ENCODE measurements around the gene TSEN54.

Gene TSEN54

DNA sequence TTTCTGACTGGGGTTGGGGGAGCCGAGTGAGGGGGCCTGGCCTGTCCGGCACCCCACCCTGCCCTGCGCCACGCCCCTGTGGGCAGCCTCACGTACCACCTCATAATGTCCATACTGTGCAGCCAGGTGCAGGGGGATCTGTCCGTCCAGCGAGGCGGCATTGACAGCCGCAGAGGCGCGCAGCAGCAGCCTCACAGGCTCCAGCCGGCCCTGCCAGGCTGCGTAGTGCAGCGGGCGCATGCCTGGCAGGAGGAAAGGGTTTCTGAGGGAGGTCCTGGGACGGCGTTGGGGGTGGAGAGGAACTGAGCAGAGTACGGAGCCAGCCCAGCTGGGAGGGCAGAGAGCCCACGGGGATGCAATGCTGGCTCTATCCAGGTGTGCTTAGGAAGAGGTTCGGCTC is 9.4 kb upstream of the TSEN54 start:
- no peak overlapping the region for H3K27ac Mint-ChIP-seq
- ATAC-seq = no peak

DNA sequence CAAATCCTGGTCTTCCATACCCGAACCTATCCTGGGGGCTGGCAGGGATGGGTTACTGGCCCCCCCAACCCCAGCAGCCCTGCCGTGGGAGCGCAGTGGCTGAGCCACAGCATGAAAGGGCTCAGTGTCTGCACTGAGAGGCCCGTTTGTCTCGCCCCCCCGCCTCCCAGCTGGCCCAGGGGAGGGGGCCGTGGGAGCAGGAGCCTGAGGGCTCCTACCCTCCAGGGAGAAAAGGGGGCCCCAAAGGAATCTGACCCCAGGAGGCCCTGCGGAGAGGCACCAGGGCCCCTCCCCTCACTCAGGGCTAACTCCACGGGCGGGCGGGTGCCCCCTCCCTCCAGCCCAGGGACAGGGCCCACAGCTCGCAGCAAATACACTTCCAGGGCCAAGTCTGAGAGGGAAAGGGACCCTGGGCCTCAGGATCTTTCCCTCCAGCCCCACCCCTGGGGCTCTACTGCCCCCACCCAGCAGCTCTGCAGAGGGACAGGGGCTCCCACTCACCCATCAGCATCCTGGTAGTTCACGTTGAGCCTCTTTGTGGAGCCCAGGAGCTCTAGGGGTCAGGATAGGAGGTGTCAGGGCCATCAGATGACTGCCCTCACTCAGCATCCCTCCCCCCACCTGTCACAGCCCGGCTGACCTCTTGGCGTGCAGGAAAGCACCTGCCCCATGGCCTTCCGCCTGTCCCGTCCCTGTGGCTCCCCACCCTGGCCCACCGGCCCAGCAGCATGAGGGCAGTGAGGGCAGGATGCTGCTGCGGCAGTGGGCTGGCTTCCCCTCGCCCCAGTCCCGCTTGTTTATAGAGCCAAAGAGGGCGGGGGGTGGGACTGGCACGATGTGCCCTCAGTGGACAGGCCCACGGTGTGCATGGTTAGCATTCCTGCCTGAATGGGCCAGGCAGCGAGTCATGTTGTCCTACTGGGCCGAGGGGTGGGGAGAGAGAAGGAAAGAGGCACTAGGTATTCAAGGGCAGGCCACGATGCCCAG is 8.3 kb upstream of the TSEN54 start:
- Mint-ChIP-seq H3K27ac (no peak overlapping the region), H3K4me1 (peaks cover 5% of the 10 kb centered on the region), H3K36me3 (no peaks in the 10 kb centered on the region), H3K4me3 (no peak overlapping the region), H3K9me3 (no peaks in the 10 kb centered on the region)
- DNase-seq (ENCODE audit: low spot score in 2 of 2) (no peak), ATAC-seq (no peak)

More for the DNA sequence above, 9.4 kb upstream of the TSEN54 start:
- Mint-ChIP-seq H3K9me3 (no peaks in the 10 kb centered on the region), H3K4me3 (no peak overlapping the region), H3K36me3 (no peaks in the 10 kb centered on the region), H3K4me1 (peaks cover 5% of the 10 kb centered on the region)
- no peak for DNase-seq (ENCODE audit: low spot score in 2 of 2)

DNA sequence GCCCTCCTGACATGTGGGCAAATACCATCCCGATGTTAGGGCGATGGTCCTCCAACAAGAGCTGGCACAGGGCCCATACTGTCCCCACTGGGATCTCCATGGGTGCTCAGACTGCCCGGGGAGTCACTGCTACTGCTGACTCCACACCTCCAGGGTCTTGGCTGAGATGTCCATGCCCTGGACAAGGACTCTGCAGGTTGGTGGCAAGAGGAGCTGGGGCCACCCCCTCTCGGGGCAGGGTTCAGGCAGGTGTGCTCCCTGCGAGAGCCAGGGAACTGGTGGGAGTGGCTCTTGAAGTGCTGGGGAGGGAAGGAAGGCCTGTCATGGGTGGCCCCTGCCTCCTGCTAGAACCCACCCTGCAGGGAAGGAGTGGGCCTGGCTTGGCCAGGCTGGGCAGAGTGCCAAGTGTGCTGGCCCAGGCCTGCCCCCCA is 7.4 kb upstream of the TSEN54 start:
- H3K4me1 Mint-ChIP-seq = peaks cover 5% of the 10 kb centered on the region
- no peak overlapping the region for H3K27ac Mint-ChIP-seq
- peaks cover 5% of the 10 kb centered on the region for H3K36me3 Mint-ChIP-seq
- H3K4me3 Mint-ChIP-seq = no peak overlapping the region
- DNase-seq (ENCODE audit: low spot score in 2 of 2) (no peak), ATAC-seq (no peak)
- H3K9me3 Mint-ChIP-seq = no peaks in the 10 kb centered on the region

DNA sequence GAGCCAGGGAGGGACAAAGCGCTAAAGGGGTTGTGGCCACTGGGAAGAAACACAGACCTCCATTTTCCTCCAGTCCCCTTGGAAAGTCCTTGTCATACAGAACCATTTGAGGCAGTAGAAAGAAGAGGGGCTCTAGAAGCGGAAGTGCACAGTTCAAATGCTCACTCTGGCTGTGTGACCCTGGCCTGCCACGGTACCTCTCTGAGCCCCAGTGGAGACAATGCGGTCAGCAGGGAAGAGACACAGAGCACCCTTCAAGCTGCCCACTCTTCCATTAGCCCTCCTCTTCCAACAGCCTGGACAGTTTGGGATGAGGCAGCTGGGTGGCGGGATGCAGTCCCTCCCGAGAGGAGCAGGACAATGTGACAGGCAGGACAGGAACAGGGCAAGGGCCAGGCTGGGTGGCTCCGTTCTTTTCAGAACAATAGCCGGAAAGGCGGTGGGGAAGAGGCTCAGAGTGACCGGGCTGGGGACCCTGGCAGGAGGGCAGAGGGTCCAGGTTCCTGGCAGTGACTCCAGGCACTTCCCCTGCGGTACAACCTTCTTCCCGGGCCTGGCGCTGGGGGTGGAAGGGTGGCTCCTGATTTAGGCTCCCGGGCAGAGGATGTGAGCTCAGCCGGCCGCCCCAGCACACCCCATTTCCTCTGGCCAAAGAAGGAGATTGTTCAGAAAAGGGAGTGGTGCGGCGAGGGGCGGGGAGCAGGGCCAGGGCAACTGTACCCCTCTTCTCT is 6.6 kb upstream of the TSEN54 start:
- H3K4me3 Mint-ChIP-seq = no peak overlapping the region
- H3K27ac Mint-ChIP-seq = no peak overlapping the region
- H3K36me3 Mint-ChIP-seq = peaks cover 5% of the 10 kb centered on the region
- ATAC-seq (no peak), DNase-seq (ENCODE audit: low spot score in 2 of 2) (no peak)
- H3K4me1 Mint-ChIP-seq = peaks cover 5% of the 10 kb centered on the region
- H3K9me3 Mint-ChIP-seq = no peaks in the 10 kb centered on the region

DNA sequence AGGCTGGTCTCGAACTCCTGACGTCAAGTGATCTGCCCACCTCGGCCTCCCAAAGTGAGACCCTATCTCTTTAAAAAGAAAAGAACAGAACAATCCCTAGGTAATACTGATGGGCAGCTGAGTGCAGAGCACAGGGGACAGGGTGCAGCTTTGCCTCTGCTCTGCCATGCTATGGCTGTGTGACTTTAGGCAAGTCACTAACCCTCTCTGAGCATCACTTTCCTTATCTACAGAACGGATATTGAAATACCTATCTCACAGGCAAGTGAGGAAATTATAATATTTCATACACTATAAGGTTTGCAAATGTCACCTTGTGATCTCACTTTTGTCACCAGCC is 5.1 kb upstream of the TSEN54 start:
- DNase-seq (ENCODE audit: low spot score in 2 of 2) = no peak
- no peak overlapping the region for H3K4me3 Mint-ChIP-seq
- H3K27ac Mint-ChIP-seq = no peak overlapping the region

DNA sequence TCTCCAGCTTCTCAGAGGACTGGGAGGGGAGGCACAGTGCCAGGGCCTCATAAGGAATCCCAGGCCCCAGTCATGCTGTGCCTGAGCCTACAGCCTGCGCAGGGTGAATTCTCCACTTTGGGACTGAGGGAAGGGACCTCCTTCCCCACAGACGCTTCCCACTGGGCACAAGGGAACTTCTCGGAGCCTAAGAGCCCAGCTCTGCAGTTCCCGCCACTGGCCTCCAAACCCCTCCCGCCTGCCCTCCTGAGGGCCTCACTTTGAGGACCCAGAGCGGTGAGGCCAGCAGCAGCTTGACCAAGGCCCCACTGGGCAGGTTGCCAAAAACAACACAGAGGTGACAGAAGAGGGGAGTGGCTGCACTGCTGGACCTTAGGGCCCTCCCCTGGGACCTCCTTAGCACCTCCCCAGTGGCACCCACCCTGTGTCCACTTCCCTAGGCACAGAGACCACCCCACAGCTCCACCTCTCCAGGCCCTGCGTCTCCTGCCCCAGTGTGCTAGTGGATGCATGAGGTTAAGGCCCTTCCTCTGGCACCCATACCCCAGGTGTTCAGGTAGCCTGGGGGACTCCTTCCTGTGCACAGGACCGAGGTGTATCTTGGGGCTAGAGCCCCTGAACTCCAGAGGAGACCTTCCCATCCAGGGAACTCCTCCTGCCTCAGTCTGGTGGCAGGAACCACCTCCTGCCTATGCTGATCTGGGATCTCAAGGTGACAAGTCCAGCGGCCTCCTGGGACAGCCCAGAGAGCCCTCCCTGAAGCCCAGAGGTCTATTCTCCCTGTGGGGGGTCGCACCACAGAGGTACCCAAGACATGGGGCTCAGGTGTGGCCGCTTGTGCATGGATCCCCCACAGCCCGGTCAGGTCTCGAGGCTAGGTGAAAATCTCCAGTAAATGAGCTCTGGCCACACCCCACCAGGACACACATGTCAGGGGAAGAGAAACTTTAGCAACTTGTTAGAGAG is 4.4 kb upstream of the TSEN54 start:
- Mint-ChIP-seq H3K9me3 (no peaks in the 10 kb centered on the region), H3K27ac (peak overlapping the region; percentile 76), H3K4me3 (no peak overlapping the region), H3K4me1 (peaks cover 6% of the 10 kb centered on the region), H3K36me3 (peaks cover 5% of the 10 kb centered on the region)
- DNase-seq (ENCODE audit: low spot score in 2 of 2) (no peak), ATAC-seq (no peak)

More for the DNA sequence above, 5.1 kb upstream of the TSEN54 start:
- Mint-ChIP-seq H3K9me3 (no peaks in the 10 kb centered on the region), H3K36me3 (peaks cover 5% of the 10 kb centered on the region), H3K4me1 (peaks cover 5% of the 10 kb centered on the region)
- ATAC-seq = no peak

DNA sequence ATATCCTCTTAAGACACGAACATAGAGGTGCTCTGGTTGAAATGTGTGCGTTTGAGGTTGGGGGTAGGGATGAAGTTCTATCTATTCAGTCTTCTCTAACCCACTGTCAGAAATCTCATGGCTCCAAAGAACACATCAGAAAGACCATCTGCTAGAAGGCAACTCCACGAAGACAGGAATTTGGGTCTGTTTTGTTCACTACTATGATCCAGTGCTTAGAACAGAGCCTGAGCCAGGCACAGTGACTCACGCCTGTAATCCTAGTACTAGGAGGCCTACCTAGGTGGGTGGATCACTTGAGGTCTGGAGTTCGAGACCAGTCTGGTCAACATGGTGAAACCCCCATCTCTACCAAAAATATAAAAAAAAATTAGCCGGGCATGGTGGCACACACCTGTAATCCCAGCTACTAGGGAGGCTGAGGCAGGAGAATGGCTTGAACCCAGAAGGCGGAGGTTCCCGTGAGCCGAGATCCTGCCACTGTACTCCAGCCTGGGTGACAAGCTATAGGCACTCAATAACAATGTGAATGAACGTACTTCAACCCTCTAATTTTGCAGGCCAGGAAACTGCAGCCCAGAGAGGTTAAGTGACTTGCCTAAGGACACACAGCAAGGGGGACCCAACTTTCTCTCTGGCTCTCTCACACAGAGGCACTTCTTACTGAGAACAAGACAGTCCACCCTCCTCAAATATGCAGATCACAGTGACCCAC is 3.2 kb upstream of the TSEN54 start:
- no peaks in the 10 kb centered on the region for H3K9me3 Mint-ChIP-seq
- DNase-seq (ENCODE audit: low spot score in 2 of 2) = no peak
- no peak overlapping the region for H3K27ac Mint-ChIP-seq
- H3K4me3 Mint-ChIP-seq = no peak overlapping the region
- ATAC-seq = no peak
- H3K4me1 Mint-ChIP-seq = peaks cover 18% of the 10 kb centered on the region
- peaks cover 5% of the 10 kb centered on the region for H3K36me3 Mint-ChIP-seq

DNA sequence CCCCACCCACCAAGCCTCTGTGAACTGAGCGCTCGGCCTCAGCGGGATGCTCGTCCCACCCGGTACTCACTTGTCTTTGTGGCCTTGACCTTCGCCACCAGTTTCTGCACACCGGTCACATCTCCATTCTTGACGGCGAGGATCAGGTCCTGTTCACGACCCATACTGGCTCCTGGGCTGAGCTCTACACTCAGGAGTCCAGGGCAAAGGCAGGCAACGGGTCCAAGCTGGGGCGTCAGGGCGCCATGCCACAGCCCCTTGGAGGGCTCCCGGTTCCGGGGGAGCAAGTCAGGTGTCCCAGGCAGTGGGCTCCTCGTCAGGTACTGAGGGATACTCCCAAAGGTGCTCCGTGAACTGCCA is 2.7 kb upstream of the TSEN54 start:
- H3K36me3 Mint-ChIP-seq = peaks cover 9% of the 10 kb centered on the region
- DNase-seq (ENCODE audit: low spot score in 2 of 2) (no peak), ATAC-seq (no peak)
- H3K4me3 Mint-ChIP-seq = peak overlapping the region; percentile 76
- no peaks in the 10 kb centered on the region for H3K9me3 Mint-ChIP-seq
- H3K27ac Mint-ChIP-seq = no peak overlapping the region
- peaks cover 24% of the 10 kb centered on the region for H3K4me1 Mint-ChIP-seq

DNA sequence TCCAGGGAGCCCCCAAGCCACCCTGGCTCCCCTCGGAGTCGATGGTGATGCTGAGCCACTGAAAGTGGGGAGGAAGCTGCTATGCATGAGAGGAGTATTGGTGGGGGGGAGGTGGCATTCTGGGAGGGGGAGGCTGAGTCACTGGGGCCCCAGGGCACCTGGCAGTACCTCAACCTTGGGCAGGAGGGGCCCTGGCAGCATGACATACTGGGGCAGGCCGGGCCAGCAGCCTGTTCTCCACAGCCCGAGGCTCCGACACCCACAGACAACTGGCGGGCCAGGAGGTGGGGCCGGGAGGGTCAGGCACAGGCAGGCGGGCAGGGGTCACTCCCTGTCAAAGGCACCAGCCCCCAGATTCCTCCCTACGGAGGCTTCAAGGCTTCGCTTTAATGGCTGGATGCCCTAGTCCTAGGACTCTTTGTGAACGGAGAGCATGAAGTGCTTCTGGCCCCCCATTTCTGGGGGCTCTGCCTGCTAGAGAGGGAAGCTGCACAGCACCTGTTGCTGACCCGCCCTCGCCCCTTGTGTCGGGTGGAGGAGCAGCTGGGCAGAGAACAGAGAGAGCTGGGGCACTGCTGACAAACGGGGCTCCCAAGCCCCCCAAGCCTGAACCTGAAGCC is 1.9 kb upstream of the TSEN54 start:
- Mint-ChIP-seq H3K27ac (no peak overlapping the region), H3K36me3 (peaks cover 17% of the 10 kb centered on the region), H3K4me3 (peak overlapping the region; percentile 76), H3K9me3 (no peaks in the 10 kb centered on the region), H3K4me1 (peaks cover 26% of the 10 kb centered on the region)
- DNase-seq (ENCODE audit: low spot score in 2 of 2) (no peak), ATAC-seq (no peak)

DNA sequence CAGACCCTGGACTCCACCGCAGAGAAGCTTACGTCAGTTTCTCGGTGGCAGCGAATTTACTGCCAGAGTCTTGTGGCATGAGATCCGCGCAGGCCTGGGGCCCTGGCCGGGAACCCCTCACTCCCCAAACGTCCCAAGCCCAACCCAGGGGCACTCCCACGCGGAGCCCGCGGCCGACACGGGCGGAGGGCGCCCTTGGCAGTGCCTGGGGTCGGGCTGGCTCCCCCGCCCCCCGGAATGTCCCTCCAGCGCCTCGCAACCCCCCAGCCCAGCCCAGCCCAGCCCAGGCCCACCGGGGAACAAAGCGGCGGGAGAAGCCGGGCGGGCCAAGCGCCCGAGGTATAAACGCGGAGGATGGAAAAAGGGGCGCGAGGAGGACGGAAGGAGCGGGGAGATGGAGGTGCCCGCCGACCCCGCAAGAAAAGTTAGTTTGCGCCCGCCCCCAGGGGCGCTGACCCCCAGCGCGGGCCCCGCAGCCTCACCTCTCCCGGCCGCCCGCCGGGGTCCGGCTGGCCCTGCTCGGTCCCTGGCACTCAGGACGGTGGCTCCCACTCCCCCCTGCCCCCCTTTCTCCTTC is 1.3 kb upstream of the TSEN54 start:
- DNase-seq (ENCODE audit: low spot score in 2 of 2) = no peak
- Mint-ChIP-seq H3K4me1 (peaks cover 22% of the 10 kb centered on the region), H3K9me3 (no peaks in the 10 kb centered on the region), H3K27ac (no peak overlapping the region), H3K36me3 (peaks cover 23% of the 10 kb centered on the region), H3K4me3 (peak overlapping the region; percentile 76)
- no peak for ATAC-seq

DNA sequence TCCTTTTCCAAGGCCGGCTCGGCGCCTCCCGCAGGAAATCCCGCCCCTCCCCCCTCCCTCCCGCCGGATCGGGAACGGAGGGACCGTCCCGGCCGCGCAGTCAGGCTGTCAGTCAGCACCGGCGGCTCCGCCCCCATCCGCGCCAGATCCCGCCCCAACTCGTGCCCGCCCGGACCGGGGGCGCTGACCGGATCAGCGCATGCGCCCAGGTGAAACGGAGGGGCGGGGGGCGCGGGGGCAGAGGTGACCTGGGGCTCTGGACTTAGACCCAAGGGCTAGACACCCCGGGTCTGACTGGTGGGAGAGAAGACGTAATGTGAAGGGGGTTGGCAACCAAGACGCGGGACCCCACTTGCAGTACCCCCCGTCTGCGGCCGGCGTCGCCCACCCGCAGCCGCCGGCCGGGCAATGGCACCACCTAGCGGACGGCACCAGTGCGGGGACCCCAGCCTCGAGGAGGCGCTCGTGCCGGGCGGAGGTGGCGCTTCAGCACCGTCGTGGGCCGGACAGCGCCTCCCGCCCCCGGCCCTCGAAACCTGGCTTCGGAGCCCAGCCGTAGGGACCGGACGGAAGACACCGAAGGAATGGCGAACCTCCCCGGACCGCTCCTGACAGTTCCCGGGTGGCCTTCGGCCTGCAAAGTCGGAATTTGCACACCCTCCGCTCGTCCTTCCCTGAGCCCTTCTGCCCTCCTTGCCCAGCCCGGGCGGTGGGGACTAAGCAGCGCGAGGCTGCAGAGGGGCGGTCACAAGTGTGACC is 653 bp upstream of the TSEN54 start, which contains the start of gene CASKIN2:
Gene CASKIN2, minus strand, starts transcription at position 42 of the 759 bp plus-strand sequence. CDS start 1,733 bp downstream, outside the sequence.
- Mint-ChIP-seq H3K36me3 (peaks cover 29% of the 10 kb centered on the region), H3K27ac (no peak within 1 kb of the TSS), H3K9me3 (no peaks in the 10 kb centered on the region), H3K4me1 (peaks cover 22% of the 10 kb centered on the region), H3K4me3 (peak within 1 kb of the TSS; percentile 76)
- ATAC-seq (peak; percentile 69), DNase-seq (ENCODE audit: low spot score in 2 of 2) (peak; percentile 76 to 93)

DNA sequence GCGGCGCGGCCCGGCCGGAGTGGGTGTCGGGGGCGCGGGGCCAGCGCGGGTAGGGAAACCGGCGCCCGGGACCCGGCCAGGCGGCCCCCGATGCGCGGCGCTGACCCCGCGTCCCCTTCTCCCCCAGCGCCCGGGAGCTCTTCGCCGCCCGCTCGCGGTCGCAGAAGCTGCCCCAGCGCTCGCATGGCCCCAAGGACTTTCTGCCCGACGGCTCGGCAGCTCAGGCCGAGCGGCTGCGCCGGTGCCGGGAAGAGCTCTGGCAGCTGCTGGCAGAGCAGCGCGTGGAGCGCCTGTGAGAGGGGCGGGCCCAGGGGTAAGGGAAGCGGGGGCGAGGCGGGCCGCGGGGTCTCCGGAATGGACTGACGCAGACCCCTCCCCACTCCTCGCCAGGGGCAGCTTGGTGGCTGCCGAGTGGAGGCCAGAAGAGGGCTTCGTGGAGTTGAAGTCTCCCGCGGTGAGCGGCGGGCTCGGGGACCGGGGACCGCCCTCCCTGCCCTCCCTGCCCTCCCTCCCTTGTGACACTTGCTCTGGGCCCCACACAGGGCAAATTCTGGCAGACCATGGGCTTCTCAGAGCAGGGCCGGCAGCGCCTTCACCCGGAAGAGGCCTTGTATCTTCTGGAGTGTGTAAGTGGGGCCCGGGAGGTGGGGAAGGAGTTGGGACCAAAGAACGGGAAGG is 430 bp downstream of the TSEN54 start:
- H3K9me3 Mint-ChIP-seq = no peaks in the 10 kb centered on the region
- peaks cover 40% of the 10 kb centered on the region for H3K36me3 Mint-ChIP-seq
- H3K27ac Mint-ChIP-seq = peak overlapping the region; percentile 79
- H3K4me3 Mint-ChIP-seq = peak overlapping the region; percentile 76
- H3K4me1 Mint-ChIP-seq = peaks cover 22% of the 10 kb centered on the region
- DNase-seq (ENCODE audit: low spot score in 2 of 2) (peak; percentile 39 to 82), ATAC-seq (peak; percentile 31)
